SIG-M5 (cell line): ENCODE results near the gene CALU.

Source experiments
- DNase-seq: peaks from one replicate; lab custom pipeline; 2025; lab: John Stamatoyannopoulos, UW

Gene CALU

DNA sequence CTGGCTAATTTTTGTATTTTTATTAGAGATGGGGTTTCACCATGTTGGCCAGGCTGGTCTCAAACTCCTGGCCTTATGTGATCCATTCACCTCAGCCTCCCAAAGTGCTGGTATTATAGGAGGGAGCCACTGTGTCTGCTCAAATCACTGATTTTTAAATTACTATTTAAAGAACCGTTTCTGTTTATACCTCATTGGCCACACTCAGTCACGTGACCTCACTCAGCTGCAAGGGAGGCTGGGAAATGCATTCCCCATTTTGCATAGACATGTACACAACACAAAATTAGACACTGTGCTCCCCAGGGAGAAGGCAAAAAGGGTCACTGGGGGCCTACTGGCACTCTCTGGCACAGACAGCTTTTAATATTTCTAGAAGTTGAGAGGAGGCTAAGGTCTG, 13.6 kb upstream of the CALU start:
- DNase-seq, result no peak

DNA sequence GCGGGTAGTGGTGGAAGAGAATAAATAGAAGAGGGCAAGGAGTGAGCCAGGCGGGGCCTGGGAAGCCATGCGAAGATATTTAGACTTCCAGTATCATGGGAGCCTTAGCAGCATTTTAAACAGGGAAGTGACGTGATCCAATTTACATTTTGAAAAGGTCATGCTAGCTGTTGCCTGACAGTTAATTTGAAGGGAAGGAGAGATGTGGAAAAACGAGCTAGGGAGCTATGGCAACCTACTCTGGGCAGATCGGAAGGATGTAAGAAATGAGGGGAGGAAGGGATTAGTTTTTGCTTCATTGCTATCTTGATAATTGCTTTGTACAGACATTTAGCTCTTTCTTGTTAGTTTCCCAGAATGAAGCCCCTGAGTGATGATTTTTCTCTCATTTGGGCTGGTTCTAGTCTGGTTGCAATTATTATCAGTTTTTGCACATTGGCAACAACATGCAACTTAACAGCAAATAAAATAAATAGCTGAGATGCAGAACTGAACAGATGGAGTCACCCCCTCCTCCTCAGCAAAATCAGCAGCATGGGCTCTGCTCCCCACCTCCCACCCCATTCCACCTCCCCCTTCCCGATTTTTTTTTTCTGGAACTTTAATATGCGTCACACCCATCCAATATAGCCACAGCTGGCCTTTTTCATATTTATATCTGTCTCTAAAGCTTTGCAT, 13.0 kb upstream of the CALU start:
- no peak for DNase-seq

DNA sequence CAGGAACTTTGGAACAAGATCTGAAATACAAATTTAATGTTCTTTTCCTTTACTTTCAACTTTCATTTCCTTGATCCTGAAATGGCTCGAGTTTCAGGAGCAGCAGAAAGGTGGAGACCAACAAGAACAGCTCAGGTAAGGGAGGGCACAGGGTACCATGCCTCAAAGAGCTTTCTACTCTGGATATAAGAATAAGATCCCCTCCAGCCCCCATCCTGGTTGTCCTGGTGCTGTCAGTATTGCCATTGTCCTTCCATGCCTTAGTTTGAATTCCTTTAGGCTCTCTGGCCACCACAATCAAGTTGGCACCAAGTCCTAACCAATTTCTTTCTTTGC, 12.5 kb upstream of the CALU start:
- no peak for DNase-seq

DNA sequence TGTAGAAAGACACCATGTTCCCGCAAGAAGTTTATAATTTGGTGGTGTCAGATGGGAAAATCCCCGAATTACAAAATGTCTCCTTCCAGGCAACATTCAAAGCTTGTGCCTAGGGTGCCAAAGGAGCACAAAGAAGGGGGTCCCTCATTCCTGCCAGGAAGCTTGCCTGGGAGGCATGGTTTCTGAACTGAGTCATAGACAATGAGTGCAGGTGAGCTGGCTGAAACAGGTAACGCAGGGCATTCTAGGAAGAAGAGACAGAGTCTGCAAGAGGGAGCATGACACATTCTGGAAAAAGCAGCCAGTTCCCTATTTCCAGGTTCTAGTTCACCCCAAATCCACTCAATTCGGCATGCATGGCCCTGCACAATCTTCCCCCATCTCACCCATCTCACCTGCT, 11.9 kb upstream of the CALU start:
- DNase-seq, result no peak

DNA sequence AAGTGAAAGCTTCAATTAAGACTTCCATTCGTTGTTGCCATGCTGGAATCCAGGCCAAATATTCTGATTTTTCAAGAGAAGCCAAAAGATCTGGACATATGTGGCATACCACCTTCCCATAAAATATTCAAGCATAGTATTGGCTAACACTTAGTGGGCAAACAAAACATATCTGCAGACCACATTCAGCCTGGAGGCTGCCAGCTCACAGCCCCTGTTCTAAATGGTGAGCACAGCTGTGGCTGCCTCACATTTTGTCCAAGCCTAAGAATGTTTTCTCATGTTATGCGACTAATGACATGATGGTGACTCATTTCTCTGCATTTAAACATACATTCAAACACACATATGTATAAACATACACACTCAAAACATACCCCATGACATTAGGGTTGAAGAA, 10.6 kb upstream of the CALU start:
- no peak for DNase-seq

DNA sequence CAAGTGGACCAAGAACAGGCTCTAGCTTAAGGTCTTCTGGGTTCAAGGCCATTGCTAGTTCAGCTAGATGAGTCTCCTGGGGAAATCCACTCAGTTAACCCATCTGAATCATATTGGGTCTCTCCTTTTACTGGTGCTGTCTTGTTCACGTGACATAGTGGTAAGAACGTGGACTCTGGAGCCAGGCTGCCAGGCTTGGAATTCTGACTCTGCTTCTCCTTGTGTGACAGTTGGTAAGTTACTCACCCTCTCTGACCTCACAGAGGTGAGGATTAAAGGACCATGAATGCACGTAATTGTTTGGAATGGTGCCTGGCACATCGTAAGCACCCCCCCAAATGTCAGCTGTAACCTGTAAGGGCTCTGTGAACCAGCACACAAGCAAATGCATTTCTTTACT, 9.7 kb upstream of the CALU start:
- no peak for DNase-seq

DNA sequence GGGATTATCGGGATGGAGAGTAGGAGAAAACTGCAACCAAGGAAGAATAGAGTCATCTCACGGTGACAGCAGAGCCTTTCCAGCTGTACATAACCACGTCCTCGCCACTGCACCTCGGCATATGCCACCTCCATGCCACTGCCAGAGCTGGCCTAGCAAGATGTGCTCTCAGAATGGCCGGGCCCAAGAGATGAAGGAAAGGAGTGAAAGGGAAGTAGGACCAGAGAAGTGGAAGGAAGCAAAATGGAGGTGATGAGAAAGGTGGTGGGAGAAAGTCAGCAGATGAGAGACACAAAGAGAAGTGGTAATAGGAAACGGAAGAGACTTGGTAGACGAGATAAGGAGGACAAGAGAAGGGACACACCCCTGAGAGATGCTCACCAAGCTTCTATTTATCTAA, 8.0 kb upstream of the CALU start:
- no peak for DNase-seq

DNA sequence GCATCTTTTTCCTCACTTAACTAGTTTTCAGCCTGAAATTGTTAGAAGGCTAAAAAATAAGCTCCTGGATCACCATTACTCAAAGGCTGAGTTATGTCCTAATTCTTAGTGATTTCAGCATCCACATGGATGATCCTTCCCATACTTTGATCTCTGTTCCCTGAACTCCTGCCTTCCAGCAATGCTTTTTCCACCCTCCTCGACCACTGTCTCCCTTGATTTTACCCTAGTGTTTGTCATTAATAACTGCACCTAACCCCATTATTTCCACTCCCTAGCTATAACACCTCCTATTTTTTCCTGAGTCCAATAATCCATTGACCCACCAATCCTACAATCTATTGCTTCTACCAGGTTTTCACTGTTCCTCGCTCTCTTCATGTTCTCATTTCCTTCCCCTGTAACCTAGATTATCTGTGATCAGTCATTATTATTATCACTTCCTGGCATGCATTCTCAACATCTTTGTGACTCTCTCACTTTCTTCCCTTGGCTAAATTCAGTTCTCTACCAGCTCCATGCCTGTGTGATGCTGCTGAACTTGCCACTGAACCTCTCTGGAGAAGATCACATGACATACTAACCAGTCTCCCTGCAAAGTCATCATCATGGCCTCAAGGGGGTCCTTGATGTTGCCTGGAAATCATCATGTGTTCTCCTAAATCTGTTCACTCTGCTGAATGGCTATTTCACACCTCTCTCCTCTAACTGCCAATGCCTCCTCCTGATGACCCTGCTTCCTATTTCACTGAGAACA, 6.5 kb upstream of the CALU start:
- no peak for DNase-seq

DNA sequence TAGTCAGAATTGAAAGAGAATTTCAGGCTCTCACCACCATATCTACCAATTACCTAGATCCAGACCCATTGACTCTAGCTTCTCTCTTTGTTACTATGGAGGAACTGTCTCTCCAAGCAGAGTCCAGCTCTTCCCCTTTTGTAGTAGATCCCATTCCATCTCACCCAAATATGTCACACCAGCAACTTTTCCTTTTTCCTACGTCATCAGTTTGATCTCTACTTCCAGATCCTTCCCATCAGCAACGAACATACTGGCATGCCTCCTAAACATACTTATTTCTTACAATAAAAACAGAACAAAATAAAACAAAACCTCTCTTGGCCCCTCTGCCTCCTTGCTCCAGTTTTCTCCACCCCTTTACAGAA, 5.9 kb upstream of the CALU start:
- DNase-seq, result no peak

DNA sequence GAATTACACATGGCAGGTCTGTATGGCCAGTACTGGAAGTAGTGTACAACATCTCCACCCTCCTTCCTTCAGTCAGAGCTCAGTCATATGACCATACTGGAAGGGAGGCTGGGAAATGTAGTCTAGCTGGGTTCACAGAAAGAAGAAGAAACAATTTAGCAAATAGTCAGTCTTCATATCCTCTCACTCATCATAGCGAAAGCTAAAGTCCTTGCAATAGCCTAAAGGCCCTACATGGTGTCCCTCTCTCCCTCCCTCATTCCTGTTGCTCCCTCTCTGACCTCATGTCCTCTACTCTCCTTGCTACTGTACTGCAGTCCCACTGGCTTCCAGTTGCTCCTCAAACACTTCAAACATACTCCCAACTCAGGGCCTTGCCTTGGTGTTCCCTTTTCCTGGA, 4.3 kb upstream of the CALU start:
- DNase-seq, result no peak

DNA sequence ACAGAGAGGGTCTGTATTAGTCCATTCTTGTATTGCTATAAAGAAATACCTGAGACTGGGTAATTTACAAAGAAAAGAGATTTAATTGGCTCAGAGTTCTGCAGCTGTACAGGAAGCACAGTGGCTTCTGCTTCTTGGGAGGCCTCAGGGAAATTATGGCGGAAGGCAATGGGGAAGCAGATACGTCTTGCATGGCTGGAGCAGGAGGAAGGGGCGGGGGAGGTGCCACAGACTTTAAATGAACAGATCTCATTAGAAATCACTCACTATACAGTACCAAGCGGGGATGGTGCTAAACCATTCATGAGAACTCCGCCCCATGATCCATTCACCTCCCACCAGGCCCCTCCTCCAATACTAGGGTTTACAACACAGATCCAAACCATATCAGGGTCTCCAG, 3.7 kb upstream of the CALU start:
- DNase-seq, result no peak

DNA sequence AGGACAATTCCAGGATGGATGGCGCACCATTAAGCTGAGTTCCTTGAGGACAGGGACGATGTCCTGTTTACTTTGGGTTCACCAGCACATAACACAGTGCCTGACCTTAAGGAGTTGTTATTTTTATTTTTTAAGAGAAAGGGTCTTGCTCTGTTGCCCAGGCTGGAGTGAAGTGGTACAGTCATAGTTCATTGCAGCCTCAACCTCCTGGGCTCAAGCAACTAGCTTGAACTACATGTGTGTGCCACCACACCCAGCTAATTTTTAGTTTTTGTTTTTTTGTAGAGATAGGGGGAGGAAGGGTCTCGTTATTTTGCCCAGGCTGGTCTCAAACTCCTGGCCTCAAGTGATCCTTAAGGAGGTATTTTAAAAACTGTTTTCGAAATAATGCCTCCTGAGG, 1.7 kb upstream of the CALU start:
- DNase-seq, result no peak

DNA sequence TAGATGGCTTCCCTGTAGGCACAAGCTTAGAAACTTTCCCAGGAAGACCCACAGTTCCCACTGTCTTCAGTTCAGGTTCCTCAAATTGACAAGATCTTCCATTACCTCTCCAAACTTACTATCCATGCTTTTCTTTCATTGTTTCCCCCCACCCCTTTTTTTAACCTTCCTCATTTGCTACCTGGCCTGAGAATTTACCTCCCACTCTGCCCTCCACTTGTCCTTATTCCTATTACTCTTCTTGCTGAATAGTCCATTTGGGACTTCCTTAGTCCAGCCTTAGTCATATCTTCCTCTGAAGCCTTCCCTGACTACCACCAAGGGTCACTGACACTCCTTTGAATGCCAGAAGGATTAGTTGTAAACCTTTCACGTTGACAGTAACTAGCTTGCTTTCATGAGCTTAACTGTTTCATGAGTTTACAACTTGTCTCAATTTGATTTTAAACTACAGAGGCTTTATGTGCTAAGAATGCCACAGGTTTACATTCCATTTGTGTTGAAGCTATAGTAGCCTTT, 1.2 kb upstream of the CALU start:
- DNase-seq, result no peak

DNA sequence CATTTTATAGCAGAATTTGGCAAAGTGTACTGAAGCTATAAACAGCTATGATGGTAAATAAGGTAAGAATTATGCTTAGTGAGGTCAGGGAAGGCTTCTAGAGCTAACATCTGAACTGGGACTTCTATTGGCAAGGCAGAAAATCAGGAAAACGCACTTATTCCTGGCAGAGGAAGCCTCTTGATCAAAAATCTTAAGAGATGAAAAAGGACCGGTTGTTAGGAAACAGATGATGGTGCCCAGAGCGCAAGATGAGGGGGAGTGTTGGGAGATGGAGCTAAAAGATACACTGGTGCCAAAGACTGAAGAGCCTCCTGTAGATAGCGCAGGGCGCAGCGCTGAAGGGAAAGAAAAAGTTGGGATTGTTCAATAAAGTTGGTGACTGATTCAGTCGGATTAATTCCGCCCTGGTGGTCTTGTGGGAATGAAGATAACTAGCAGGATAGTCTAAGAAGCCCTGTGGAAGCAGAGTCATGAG, 550 bp upstream of the CALU start:
- DNase-seq, result no peak

DNA sequence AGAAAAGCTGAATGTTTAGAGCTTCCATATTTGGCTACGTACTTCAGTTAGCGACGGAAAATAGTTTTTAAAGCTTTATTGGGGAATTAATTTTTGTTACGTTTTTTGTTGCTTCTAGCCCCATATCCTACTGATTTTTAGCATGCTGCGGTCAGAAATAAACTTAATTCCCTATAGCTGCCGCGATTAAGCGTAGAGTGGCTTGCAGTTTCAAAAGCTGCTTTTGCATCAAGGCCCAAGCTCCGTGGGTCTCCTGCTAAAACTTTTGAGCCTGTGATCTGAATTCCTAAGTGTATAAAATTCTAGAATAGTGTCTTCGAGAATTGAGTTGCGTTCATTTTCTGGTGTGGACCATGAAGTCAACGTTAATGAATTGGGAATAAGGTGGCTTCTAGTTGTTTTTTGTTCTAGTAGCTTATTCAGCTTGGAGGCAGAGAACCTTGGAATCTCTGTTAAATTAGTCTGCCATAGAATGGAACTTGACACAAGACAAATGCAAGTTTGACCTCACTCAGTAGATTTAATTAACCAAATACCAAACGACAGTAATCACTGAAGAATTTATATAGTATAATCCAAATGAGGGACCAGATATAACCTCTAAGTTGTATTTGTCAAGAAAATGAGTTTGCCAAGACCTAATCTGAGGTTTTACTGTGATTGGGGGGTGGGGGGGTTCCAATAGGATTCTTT, 977 bp downstream of the CALU start:
- DNase-seq, result no peak

DNA sequence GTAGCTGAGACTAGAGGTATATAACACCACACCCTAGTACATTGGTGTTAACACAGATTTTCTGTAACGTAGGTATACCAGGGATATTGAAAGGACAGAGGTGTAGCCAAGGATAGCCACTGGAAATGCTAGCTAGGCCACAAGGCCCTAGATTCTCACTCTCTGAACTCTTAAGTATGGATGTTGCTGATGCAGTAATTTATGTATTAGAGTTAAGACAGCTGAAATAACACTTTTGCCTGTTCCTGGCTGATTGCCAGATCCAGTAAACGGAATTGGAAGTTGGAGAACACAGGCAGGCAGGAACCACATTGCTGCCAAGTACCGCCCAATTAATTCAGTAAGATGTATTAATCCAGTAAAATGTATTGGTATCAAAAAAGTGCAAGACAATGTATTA, 1.8 kb downstream of the CALU start:
- no peak for DNase-seq

DNA sequence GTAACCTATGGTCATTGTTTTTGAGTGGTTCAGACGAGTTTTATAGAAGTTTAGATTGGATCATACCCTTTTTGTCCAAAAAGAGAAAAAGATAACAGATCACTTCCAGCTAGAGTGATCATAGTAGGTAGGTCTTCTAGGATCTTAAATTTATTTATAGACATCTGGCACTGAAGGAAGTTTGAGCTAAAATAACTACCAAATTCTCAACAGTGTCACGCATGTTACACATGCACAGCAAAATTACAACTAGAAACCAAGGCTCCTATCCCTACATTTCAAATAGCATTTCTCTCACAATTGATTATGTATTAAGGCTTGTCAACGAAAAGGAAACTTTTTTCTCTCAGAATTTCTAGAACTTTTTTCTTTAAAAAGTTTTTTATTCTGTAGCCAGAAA, 2.3 kb downstream of the CALU start:
- no peak for DNase-seq

DNA sequence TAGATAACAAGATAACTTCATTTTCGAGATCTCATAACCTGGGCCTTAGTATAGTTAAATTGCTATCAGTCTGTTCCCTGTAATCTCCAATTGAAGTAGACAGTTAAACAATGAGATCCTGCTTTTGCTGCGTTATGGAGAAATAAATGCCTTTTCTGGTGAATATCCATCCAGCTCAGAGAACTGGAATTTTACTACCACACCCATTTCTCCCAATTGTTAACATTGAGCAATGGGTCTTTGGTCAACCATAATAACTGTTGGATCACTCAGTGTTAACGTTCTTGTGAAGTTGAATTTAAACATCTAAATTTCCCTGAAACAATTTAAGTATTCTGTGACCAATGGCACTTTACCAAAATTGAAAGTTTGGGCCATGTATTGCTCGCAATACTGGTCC, 3.0 kb downstream of the CALU start:
- no peak for DNase-seq

DNA sequence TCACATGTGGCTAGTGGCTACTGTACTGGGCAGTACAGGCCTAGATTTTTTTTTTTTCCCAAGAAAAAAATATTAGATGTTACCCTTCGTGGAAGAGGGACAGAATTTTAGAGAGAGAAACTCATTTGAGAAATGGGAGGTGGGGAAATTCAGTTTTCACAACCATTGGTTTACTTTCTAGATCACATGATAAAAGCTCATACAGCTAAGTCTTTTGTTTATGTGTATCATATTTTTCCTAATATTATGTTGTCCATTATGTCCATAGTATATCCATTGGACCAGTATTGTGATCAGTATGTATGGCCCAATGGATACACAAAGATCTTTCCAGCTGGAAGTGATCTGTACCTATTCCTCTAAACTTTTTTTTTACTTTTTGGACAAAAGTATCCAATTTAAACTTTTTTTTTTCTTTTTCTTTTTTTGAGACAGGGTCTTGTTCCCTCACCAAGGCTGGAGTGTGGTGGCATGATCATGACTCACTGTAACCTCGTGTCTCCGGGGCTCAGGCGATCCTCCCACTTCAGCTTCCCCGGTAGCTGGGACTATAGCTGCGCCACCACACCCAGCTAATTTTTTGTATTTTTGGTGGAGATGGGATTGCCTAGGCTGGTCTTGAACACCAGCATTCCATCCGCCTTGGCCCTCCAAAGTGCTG, 4.1 kb downstream of the CALU start:
- DNase-seq, result no peak

DNA sequence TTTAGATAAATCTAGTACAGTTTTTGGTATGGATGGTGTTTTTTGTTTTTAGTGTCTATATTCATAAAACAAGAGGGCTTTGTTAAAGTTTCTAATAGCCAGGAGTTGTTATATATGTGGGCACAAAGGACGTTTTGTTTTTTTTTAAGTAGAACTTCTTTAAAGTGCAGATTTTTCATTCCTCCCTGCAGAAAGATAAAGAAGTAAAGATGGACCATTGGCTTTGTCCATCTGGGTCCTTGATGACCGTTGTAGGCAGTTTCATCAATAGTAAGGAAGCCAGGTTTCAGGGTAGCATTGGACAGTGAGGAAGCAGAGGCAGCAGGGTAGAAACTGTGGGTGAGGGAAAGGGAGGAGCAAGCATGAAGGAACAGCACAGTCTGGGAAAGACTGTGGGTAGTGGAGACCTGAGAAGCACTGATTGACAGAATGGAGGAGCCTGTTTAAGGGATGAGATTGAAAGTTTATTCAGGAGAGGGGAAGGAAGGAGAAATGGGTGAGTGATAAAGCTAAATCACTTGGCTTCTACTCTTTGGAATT, 5.3 kb downstream of the CALU start:
- no peak for DNase-seq

DNA sequence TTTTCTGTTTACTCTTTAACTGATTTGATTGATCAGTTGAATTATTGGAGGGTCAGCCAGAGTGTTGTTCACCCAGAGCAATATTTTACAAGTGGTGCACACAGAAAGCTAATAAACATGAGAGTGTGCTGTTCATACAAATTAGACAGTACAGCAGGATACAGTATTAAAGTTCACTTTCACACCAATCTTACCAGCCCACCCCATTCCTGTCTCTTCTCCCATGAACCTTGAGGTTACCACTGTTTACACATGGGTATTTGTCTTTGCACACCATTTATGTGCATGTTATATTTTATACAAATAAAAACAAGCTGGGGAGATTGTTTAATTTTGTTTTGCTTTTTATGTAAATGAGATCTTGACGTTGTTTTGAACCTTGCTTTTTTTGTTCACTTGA, 6.5 kb downstream of the CALU start:
- DNase-seq, result no peak

DNA sequence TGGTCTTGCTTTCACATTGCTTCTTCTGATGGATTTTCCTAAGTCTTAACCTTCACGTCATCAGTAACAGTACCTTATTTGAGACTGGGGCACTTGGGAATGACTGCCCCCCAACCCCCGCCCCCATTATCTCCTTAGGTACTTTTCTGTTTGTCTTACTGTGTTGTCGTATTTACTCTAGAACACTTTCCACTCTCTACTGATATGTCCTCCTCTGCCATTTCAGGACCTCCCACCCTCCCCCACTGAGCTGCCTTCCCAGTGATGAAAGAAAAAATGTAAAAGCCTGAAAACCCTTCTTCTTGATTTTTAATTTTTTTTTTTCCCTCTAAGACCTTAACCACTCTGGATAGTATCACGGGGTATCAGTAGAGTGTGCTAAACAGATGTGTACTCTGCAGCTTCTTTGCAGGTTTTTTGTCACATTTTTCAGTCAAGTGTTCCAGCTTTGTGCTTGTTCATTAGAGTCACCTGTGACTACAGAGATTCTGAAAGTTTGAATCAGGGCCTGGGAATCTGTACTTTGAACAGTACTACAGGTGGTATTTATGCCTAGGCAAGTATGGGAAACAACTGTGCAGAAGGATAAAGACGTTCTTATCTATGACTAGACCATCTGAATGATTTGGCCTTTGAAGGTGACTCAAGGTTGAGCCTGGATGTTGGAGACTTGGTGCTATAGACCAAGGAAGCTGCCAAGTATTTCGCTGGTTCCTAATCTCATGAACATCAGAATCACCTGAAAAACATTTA, 8.3 kb downstream of the CALU start:
- no peak for DNase-seq
